Duodenal mucosa (tissue), 2 donors: ENCODE measurements around the gene PAK4.

Source experiments
- H3K27ac ChIP-seq: one replicate; pipeline ENCODE4 v1.7.0; 2013; ENCODE audit warnings: low read depth, low read length
- H3K27me3 ChIP-seq, 2 donors: one replicate each; pipeline ENCODE4 v1.7.0; 2013; ENCODE audit warnings: low read length in 2 of 2, control low read depth in 1 of 2; ENCODE audit not compliant: insufficient read depth in 2 of 2, control insufficient read depth in 1 of 2
- H3K36me3 ChIP-seq, 2 donors: one replicate each; pipeline ENCODE4 v1.7.0; 2013; ENCODE audit warnings: low read length in 2 of 2, control low read depth in 1 of 2; ENCODE audit not compliant: insufficient read depth in 2 of 2, control insufficient read depth in 1 of 2
- H3K4me1 ChIP-seq, 2 donors: one replicate each; pipeline ENCODE4 v1.7.0; 2013; ENCODE audit warnings: low read length in 2 of 2, control low read depth in 1 of 2; ENCODE audit not compliant: insufficient read depth in 2 of 2, control insufficient read depth in 1 of 2
- H3K4me3 ChIP-seq, 2 donors: one replicate each; pipeline ENCODE4 v1.7.0; 2013; ENCODE audit warnings: low read length in 2 of 2, low read depth in 1 of 2
- H3K9ac ChIP-seq, 2 donors: one replicate each; pipeline ENCODE4 v1.7.0; 2013; ENCODE audit warnings: low read length in 2 of 2, low read depth in 1 of 2
- H3K9me3 ChIP-seq, 2 donors: one replicate each; pipeline ENCODE4 v1.7.0; 2013; ENCODE audit warnings: low read length in 2 of 2, control low read depth in 1 of 2; ENCODE audit not compliant: control insufficient read depth in 1 of 2

PAK4 gene

GRCh38 chr19:39099341-39099740 is 26.2 kb upstream of the PAK4 start:
- peaks cover 0 to 9% of the 10 kb centered on the region in 2 donors for H3K4me1 ChIP-seq
- H3K27me3 ChIP-seq: peaks cover 5 to 6% of the 10 kb centered on the region in 2 donors
- H3K9ac ChIP-seq: no peak overlapping the region
- H3K9me3 ChIP-seq: no peaks in the 10 kb centered on the region
- H3K4me3 ChIP-seq: no peak overlapping the region
- no peaks in the 10 kb centered on the region for H3K36me3 ChIP-seq
- no peak overlapping the region for H3K27ac ChIP-seq

- H3K4me3 ChIP-seq: no peak overlapping the region
- peaks cover 5 to 6% of the 10 kb centered on the region in 2 donors for H3K27me3 ChIP-seq
- peaks cover 0 to 4% of the 10 kb centered on the region in 2 donors for H3K4me1 ChIP-seq
- no peaks in the 10 kb centered on the region for H3K36me3 ChIP-seq
- no peak overlapping the region for H3K27ac ChIP-seq
- H3K9ac ChIP-seq: no peak overlapping the region
- H3K9me3 ChIP-seq: no peaks in the 10 kb centered on the region
Observed at GRCh38 chr19:39100500-39101166, 25.0 kb upstream of the PAK4 start.

- no peaks in the 10 kb centered on the region for H3K36me3 ChIP-seq
- H3K4me3 ChIP-seq: no peak overlapping the region
- H3K4me1 ChIP-seq: no peaks in the 10 kb centered on the region
- no peak overlapping the region for H3K9ac ChIP-seq
- H3K27ac ChIP-seq: no peak overlapping the region
- H3K27me3 ChIP-seq: peaks cover 5 to 6% of the 10 kb centered on the region in 2 donors
- no peaks in the 10 kb centered on the region for H3K9me3 ChIP-seq
Observed at GRCh38 chr19:39103151-39103550, 22.4 kb upstream of the PAK4 start.

GRCh38 chr19:39104186-39104596 is 21.4 kb upstream of the PAK4 start:
- H3K36me3 ChIP-seq: no peaks in the 10 kb centered on the region
- H3K4me1 ChIP-seq: no peaks in the 10 kb centered on the region
- H3K27ac ChIP-seq: no peak overlapping the region
- H3K27me3 ChIP-seq: no peaks in the 10 kb centered on the region
- H3K4me3 ChIP-seq: no peak overlapping the region
- no peak overlapping the region for H3K9ac ChIP-seq
- H3K9me3 ChIP-seq: no peaks in the 10 kb centered on the region

- no peaks in the 10 kb centered on the region for H3K36me3 ChIP-seq
- H3K4me3 ChIP-seq: no peak overlapping the region
- no peak overlapping the region for H3K9ac ChIP-seq
- H3K27me3 ChIP-seq: no peaks in the 10 kb centered on the region
- H3K4me1 ChIP-seq: no peaks in the 10 kb centered on the region
- no peaks in the 10 kb centered on the region for H3K9me3 ChIP-seq
- no peak overlapping the region for H3K27ac ChIP-seq
Observed at GRCh38 chr19:39106194-39106593, 19.4 kb upstream of the PAK4 start.

- Histone ChIP-seq H3K27ac (no peak overlapping the region), H3K9ac (no peak overlapping the region), H3K4me1 (peaks cover 7 to 9% of the 10 kb centered on the region in 2 donors), H3K36me3 (no peaks in the 10 kb centered on the region), H3K4me3 (no peak overlapping the region), H3K27me3 (no peaks in the 10 kb centered on the region), H3K9me3 (no peaks in the 10 kb centered on the region)
Observed at GRCh38 chr19:39109641-39110040, 15.9 kb upstream of the PAK4 start.

- Histone ChIP-seq H3K4me1 (peaks cover 7 to 9% of the 10 kb centered on the region in 2 donors), H3K4me3 (no peak overlapping the region), H3K27me3 (no peaks in the 10 kb centered on the region), H3K27ac (no peak overlapping the region), H3K36me3 (no peaks in the 10 kb centered on the region), H3K9ac (peak overlapping the region in 1 of 2 donors; percentile 8), H3K9me3 (no peaks in the 10 kb centered on the region)
Observed at GRCh38 chr19:39110263-39110967, 15.2 kb upstream of the PAK4 start.

- H3K27ac ChIP-seq: no peak overlapping the region
- H3K4me1 ChIP-seq: peaks cover 7 to 9% of the 10 kb centered on the region in 2 donors
- no peak overlapping the region for H3K4me3 ChIP-seq
- no peaks in the 10 kb centered on the region for H3K36me3 ChIP-seq
- no peaks in the 10 kb centered on the region for H3K9me3 ChIP-seq
- no peak overlapping the region for H3K9ac ChIP-seq
- H3K27me3 ChIP-seq: no peaks in the 10 kb centered on the region
Observed at GRCh38 chr19:39111593-39112199, 13.9 kb upstream of the PAK4 start.

GRCh38 chr19:39112338-39112890 is 13.2 kb upstream of the PAK4 start:
- Histone ChIP-seq H3K27ac (no peak overlapping the region), H3K9ac (no peak overlapping the region), H3K27me3 (no peaks in the 10 kb centered on the region), H3K4me1 (peaks cover 7 to 9% of the 10 kb centered on the region in 2 donors), H3K36me3 (no peaks in the 10 kb centered on the region), H3K4me3 (no peak overlapping the region), H3K9me3 (no peaks in the 10 kb centered on the region)

- Histone ChIP-seq H3K9me3 (no peaks in the 10 kb centered on the region), H3K4me1 (peaks cover 7 to 9% of the 10 kb centered on the region in 2 donors), H3K27me3 (no peaks in the 10 kb centered on the region), H3K4me3 (no peak overlapping the region), H3K27ac (no peak overlapping the region), H3K36me3 (no peaks in the 10 kb centered on the region), H3K9ac (no peak overlapping the region)
Observed at GRCh38 chr19:39113199-39113598, 12.4 kb upstream of the PAK4 start.
